GM19467 (cell line): Measurements from ENCODE around the gene RADIL.
"Not testable (repeated sequence)": the region's sequence is repeated elsewhere in the genome, so short reads cannot be mapped to it uniquely, and the experiment has no call there.

ENCODE experiments used
- ATAC-seq: cut with Tn5 transposase; IDR thresholded peaks from one replicate; pipeline ENCODE4 v1.9.1; 2021; ENCODE audit warnings: mild to moderate bottlenecking, moderate library complexity; ENCODE audit not compliant: unreplicated experiment

RADIL gene

GRCh38 chr7:4797858-4798705 is 85.4 kb downstream of the RADIL start:
- peak; percentile 69 for ATAC-seq

- ATAC-seq: no peak
Observed at GRCh38 chr7:4796453-4796852, 87.1 kb downstream of the RADIL start.

GRCh38 chr7:4794591-4795350 is 88.7 kb downstream of the RADIL start:
- ATAC-seq: no peak

GRCh38 chr7:4794171-4794570 is 89.3 kb downstream of the RADIL start:
- ATAC-seq: not testable (repeated sequence)

- not testable (repeated sequence) for ATAC-seq
Observed at GRCh38 chr7:4793385-4793993, 90.0 kb downstream of the RADIL start.

- no peak for ATAC-seq
Observed at GRCh38 chr7:4792537-4793126, 90.9 kb downstream of the RADIL start.

GRCh38 chr7:4791738-4792536 is 91.6 kb downstream of the RADIL start:
- no peak for ATAC-seq

- no peak for ATAC-seq
Observed at GRCh38 chr7:4791101-4791737, 92.3 kb downstream of the RADIL start.

GRCh38 chr7:4790516-4790991 is 93.0 kb downstream of the RADIL start:
- ATAC-seq: no peak

GRCh38 chr7:4790078-4790465 is 93.4 kb downstream of the RADIL start:
- no peak for ATAC-seq

GRCh38 chr7:4789194-4790077 is 94.1 kb downstream of the RADIL start:
- ATAC-seq: no peak

GRCh38 chr7:4788627-4789189 is 94.8 kb downstream of the RADIL start:
- ATAC-seq: no peak

- ATAC-seq: no peak
Observed at GRCh38 chr7:4787947-4788626, 95.4 kb downstream of the RADIL start.

GRCh38 chr7:4787541-4787940 is 96.0 kb downstream of the RADIL start:
- no peak for ATAC-seq

- no peak for ATAC-seq
Observed at GRCh38 chr7:4786015-4786414, 97.5 kb downstream of the RADIL start.

- no peak for ATAC-seq
Observed at GRCh38 chr7:4785371-4785770, 98.1 kb downstream of the RADIL start.

- ATAC-seq: no peak
Observed at GRCh38 chr7:4784799-4785198, 98.7 kb downstream of the RADIL start.

- no peak for ATAC-seq
Observed at GRCh38 chr7:4783762-4784351, 99.7 kb downstream of the RADIL start.
